PC-9 (cell line): ENCODE data around the gene GPSM1. TPM values are rescaled to one million over a fixed set of nuclear protein-coding genes. Genes with fewer than 3 reads are reported as not detected.
A peak's percentile ranks its signal among the peaks of the same experiment; 100 is the strongest.

ENCODE experiments used
- BruUV-seq: library from RNA; stranded (reverse); fragments of 400-500 nt; replicated peaks from 2 replicates; lab custom pipeline; 2021; lab: Mats Ljungman, UMichigan
- CTCF ChIA-PET: fragments of 300-600 bp; sonication (Branson Sonifier 250); formaldehyde crosslinking; loops from one replicate; lab custom pipeline; 2022; ENCODE audit warnings: antibody characterized with exemption; lab: Charles Lee
- POLR2A ChIA-PET: fragments of 300-600 bp; sonication (Branson Sonifier 250); formaldehyde crosslinking; loops from one replicate; lab custom pipeline; 2022; ENCODE audit warnings: antibody characterized with exemption; ENCODE audit not compliant: unreplicated experiment; lab: Charles Lee
- DNase-seq, 2 experiments: peaks; one replicate each; pipeline versions ENCODE4 v3.0.0 to v3.0.0-alpha.2; 2015 to 2022; ENCODE audit warnings: mixed read lengths in 1 of 2
- H2AFZ ChIP-seq: fragments of 200-600 bp; sonication (generic); 2 replicates; pipeline ENCODE4 v1.8.1; 2017; ENCODE audit warnings: antibody characterized with exemption
- H3F3A ChIP-seq: fragments of 200-600 bp; sonication (generic); 2 replicates; pipeline ENCODE4 v1.8.1; 2017; ENCODE audit warnings: antibody characterized with exemption, mild to moderate bottlenecking, low read depth; ENCODE audit not compliant: insufficient read depth
- H3K27ac ChIP-seq: fragments of 200-600 bp; sonication (generic); 2 replicates; pipeline ENCODE4 v1.6.1; 2016; ENCODE audit warnings: mixed run types
- H3K27me3 ChIP-seq: fragments of 200-600 bp; sonication (generic); 2 replicates; pipeline ENCODE4 v1.6.1; 2016; ENCODE audit warnings: low read depth, mixed run types; ENCODE audit not compliant: insufficient read depth
- H3K36me3 ChIP-seq: fragments of 200-600 bp; sonication (generic); 2 replicates; pipeline ENCODE4 v1.6.1; 2016; ENCODE audit warnings: low read depth, mixed run types
- H3K4me1 ChIP-seq: fragments of 200-600 bp; sonication (generic); replicated peaks from 2 replicates; pipeline ENCODE4 v1.6.1; 2016; ENCODE audit warnings: mixed run types; ENCODE audit not compliant: insufficient read depth
- H3K4me2 ChIP-seq: fragments of 200-600 bp; sonication (generic); 2 replicates; pipeline ENCODE4 v1.6.1; 2017; ENCODE audit warnings: mixed run types
- H3K4me3 ChIP-seq: fragments of 200-600 bp; sonication (generic); 2 replicates; pipeline ENCODE4 v1.6.1; 2016; ENCODE audit warnings: mixed run types
- H3K79me2 ChIP-seq: fragments of 200-600 bp; sonication (generic); 2 replicates; pipeline ENCODE4 v1.6.1; 2017; ENCODE audit warnings: low read depth, mixed run types
- H3K9me2 ChIP-seq: fragments of 200-600 bp; sonication (generic); 2 replicates; pipeline ENCODE4 v1.8.1; 2017; ENCODE audit warnings: mild to moderate bottlenecking; ENCODE audit not compliant: insufficient read depth
- H3K9me3 ChIP-seq: fragments of 200-600 bp; sonication (generic); 2 replicates; pipeline ENCODE4 v1.8.1; 2016; ENCODE audit warnings: low read depth; ENCODE audit not compliant: insufficient read depth
- H4K20me1 ChIP-seq: fragments of 200-600 bp; sonication (generic); 2 replicates; pipeline ENCODE4 v1.8.1; 2017; ENCODE audit not compliant: insufficient read depth
- EZH2 ChIP-seq: fragments of 200-600 bp; sonication (generic); IDR thresholded peaks from 2 replicates; pipeline ENCODE4 v1.8.0; 2017; ENCODE audit warnings: antibody characterized with exemption, low read depth
- intact Hi-C: fragments of 100-400 bp; cut with micrococcal nuclease; formaldehyde crosslinking; loops from one replicate; pipeline ENCODE4 v1.10.0; 2022; ENCODE audit not compliant: unreplicated experiment
- total RNA-seq: library from RNA; stranded (reverse); gene quantifications from 2 replicates; pipeline ENCODE4 v1.2.3, GENCODE V29; 2021
- TF ChIP-seq, protein P1 (sequence below): fragments of 200-600 bp; sonication (generic); conservative IDR thresholded peaks from 2 replicates; pipeline ENCODE4 v1.6.1; 2017; ENCODE audit warnings: mixed run types, antibody characterized with exemption, mild to moderate bottlenecking, moderate library complexity

Gene GPSM1
- total RNA-seq, 1 experiment from 2014 or later: 5.5 TPM

DNA sequence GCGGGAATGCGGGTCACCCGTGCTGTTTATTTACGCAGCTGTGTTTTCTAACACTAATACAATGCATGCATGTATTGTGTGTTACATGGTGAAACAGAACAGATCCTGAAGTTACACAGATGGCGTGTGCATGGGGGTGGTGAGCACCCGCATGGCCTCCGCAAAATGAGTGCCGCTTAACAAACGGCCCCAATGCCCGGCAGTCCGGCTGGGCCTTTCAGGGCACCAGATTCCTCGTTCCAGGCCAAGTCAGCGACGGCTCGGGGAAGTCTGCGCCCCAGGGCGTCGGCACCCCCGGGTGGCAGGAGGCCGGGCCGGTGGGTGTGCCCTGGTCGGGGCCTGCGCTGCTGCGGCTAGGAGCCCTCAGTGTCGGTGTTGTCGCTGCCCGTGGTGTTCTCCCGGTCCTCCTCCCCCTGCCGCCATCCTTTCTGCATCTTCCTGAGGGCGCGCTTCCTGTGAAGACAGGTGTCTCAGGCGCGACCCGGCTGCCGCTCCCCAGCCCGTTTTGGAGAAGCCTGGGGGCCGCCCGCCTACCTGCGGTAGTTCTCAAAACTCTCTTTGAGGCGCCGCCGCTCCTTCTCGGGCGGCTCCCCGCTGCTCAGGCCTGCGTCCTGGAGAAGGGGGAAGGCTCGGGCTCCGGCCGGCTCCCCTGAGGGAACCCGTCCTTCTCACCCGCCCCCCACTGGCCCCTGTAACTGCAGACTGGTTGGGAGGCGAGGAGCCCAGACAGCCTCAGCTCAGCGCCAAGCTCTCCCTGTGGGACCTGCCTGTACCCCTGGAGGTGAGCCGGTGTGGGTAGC is 36.8 kb downstream of the GPSM1 start:
- peaks cover 12% of the 10 kb centered on the region for H3K4me1 ChIP-seq
- no peaks in the 10 kb centered on the region for H3K9me3 ChIP-seq
- no peak overlapping the region for H3K27ac ChIP-seq
- H3K27me3 ChIP-seq: no peaks in the 10 kb centered on the region
- no peaks in the 10 kb centered on the region for H4K20me1 ChIP-seq
- intact Hi-C loops: loop anchor here (1.0 kb wide), 1 partner anchor 18 kb away; no protein-coding TSS in a partner anchor
- TF ChIP-seq EZH2: no peak
- TF ChIP-seq, protein P1, sequence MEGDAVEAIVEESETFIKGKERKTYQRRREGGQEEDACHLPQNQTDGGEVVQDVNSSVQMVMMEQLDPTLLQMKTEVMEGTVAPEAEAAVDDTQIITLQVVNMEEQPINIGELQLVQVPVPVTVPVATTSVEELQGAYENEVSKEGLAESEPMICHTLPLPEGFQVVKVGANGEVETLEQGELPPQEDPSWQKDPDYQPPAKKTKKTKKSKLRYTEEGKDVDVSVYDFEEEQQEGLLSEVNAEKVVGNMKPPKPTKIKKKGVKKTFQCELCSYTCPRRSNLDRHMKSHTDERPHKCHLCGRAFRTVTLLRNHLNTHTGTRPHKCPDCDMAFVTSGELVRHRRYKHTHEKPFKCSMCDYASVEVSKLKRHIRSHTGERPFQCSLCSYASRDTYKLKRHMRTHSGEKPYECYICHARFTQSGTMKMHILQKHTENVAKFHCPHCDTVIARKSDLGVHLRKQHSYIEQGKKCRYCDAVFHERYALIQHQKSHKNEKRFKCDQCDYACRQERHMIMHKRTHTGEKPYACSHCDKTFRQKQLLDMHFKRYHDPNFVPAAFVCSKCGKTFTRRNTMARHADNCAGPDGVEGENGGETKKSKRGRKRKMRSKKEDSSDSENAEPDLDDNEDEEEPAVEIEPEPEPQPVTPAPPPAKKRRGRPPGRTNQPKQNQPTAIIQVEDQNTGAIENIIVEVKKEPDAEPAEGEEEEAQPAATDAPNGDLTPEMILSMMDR: peak; percentile 54; the same call in 1 of the 2 replicates
- H3K4me2 ChIP-seq: peak overlapping the region; percentile 83
- peak overlapping the region; percentile 77 for H3K4me3 ChIP-seq
- no peaks in the 10 kb centered on the region for H3K9me2 ChIP-seq
- no peaks in the 10 kb centered on the region for H3K36me3 ChIP-seq
- H2AFZ ChIP-seq: no peak overlapping the region
- DNase-seq: no peak
- BruUV-seq: TSS peak; percentile 58
- peaks cover 5% of the 10 kb centered on the region; the same call in 1 of the 2 replicates for H3K79me2 ChIP-seq
- ChIA-PET CTCF (interaction anchor here (0.7 to 1.4 kb wide), 2 partner anchors 18 to 287 kb away, joined by 3 to 19 read pairs; no protein-coding TSS in a partner anchor), POLR2A (interaction anchor here (0.9 kb wide), 1 partner anchor 96 kb away, joined by 7 read pairs; no protein-coding TSS in a partner anchor)
- no peaks in the 10 kb centered on the region for H3F3A ChIP-seq

DNA sequence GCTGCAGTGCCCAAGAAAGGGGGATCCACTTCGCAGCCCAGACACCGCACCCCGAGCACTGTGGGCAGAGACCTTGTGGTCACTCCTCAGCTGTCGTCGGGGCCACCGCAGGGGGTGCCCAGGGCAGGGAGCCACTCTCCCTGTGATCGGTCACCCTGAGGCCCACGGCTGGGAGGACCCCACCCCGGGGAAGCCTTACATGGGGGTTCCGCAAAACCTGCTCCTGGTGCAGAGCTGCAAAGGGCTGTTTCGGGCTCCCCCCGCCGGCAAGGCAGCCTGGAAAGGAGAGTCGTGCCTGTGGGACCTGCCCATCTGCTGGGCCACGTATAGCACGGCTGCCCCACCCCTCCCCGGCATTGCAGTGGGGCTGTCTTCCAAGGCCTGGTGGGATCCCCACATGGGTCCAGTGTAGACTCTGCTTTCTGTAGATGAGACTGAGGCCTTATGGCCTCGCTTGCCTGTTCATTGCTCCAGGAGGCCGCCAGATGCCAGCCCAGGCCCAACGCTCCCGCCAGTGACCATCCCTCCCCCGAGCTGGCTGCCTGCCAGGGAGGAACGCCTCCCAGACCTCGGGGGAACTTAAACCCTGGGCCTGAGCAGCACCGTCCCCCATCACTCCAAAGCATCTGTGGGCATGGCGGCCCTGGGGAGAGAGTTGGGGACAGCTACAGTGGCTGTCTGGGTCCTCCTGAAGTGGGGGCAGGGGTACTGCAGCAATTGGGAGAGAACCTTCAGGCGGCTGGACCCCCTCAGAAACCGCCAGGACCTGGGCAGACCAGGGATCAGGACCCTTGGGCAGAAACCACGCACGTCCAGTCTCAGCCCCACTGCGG is 37.8 kb downstream of the GPSM1 start:
- intact Hi-C loops: no loop called here
- no peaks in the 10 kb centered on the region for H3K9me2 ChIP-seq
- no peak for TF ChIP-seq EZH2
- TF ChIP-seq, protein P1: no peak
- no peak overlapping the region for H3K4me2 ChIP-seq
- peaks cover 12% of the 10 kb centered on the region for H3K4me1 ChIP-seq
- no peaks in the 10 kb centered on the region for H3K9me3 ChIP-seq
- H3K4me3 ChIP-seq: no peak overlapping the region
- no peaks in the 10 kb centered on the region for H3F3A ChIP-seq
- no peaks in the 10 kb centered on the region for H3K27me3 ChIP-seq
- H3K79me2 ChIP-seq: peaks cover 5% of the 10 kb centered on the region; the same call in 1 of the 2 replicates
- no peaks in the 10 kb centered on the region for H4K20me1 ChIP-seq
- H3K36me3 ChIP-seq: no peaks in the 10 kb centered on the region
- CTCF ChIA-PET: no interaction called here
- H2AFZ ChIP-seq: no peak overlapping the region
- DNase-seq: no peak
- H3K27ac ChIP-seq: no peak overlapping the region
- BruUV-seq: no TSS peak
- POLR2A ChIA-PET: interaction anchor here (0.7 kb wide), 1 partner anchor 16 kb away, joined by 3 read pairs; no protein-coding TSS in a partner anchor

DNA sequence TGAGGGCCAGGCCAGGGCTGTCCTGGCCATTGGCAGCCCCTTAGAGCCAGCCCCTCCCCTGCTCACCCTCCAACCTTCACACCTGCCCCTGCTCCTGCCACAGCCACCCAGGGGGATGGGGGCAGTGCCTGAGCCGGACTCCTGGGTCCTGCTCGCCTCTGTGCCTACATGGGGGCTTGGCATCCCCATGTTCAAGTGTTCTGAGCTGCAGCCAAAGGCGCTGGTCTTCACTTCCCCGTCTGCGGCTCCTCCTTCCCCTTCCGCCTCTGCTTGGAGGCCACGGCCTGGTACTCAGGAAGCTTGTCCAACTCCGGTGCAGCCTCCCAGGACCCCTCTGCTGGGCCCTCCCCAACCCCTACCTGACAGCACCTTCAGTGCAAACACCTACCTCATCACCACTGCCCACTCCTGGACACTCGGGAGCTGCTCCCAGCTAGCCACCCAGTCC is 38.5 kb downstream of the GPSM1 start:
- Histone ChIP-seq H3K9me2 (no peaks in the 10 kb centered on the region), H3K36me3 (no peaks in the 10 kb centered on the region), H3K4me1 (peaks cover 12% of the 10 kb centered on the region), H3K27ac (no peak overlapping the region), H3K4me3 (no peak overlapping the region), H3K79me2 (peaks cover 5% of the 10 kb centered on the region; the same call in 1 of the 2 replicates), H4K20me1 (no peaks in the 10 kb centered on the region), H3F3A (no peaks in the 10 kb centered on the region), H3K27me3 (no peaks in the 10 kb centered on the region), H2AFZ (no peak overlapping the region), H3K9me3 (no peaks in the 10 kb centered on the region), H3K4me2 (no peak overlapping the region)
- BruUV-seq: no TSS peak
- CTCF ChIA-PET: no interaction called here
- no peak for DNase-seq
- POLR2A ChIA-PET: no interaction called here
- intact Hi-C loops: no loop called here
- TF ChIP-seq EZH2: no peak
- TF ChIP-seq, protein P1: no peak
